ENCODE data around the gene SH2D2A.

GRCh38 chr1:156832434-156832833, 15.8 kb upstream of the SH2D2A start:
- TF ChIP-seq CTCF (IDR thresholded peaks at IDR 0.05) (no peak), EP300 (IDR thresholded peaks at IDR 0.05) (no peak), POLR2AphosphoS5 (IDR thresholded peaks at IDR 0.05) (no peak)
